Neural crest cell (in vitro differentiated cells): Measurements from ENCODE around the gene ATP11A. TPM values are rescaled to one million over a fixed set of nuclear protein-coding genes. Genes with fewer than 3 reads are reported as not detected.

Experiments
- DNase-seq: peaks from one replicate; pipeline ENCODE4 v3.0.0; 2021; ENCODE audit warnings: low read depth, mixed read lengths, low spot score
- H3K27ac Mint-ChIP-seq: one replicate; pipeline ENCODE4 v1.8.0; 2021; ENCODE audit warnings: mild to moderate bottlenecking, mixed read lengths; ENCODE audit not compliant: unreplicated experiment
- H3K27me3 Mint-ChIP-seq: 2 replicates; pipeline ENCODE4 v1.8.0; 2021; ENCODE audit warnings: low read depth, mild to moderate bottlenecking, mixed read lengths
- H3K36me3 Mint-ChIP-seq: 2 replicates; pipeline ENCODE4 v1.8.0; 2021; ENCODE audit warnings: low read depth, mild to moderate bottlenecking, mixed read lengths
- H3K4me1 Mint-ChIP-seq: 2 replicates; pipeline ENCODE4 v1.8.0; 2021; ENCODE audit warnings: mixed read lengths
- H3K4me3 Mint-ChIP-seq: one replicate; pipeline ENCODE4 v1.8.0; 2021; ENCODE audit warnings: mild to moderate bottlenecking, mixed read lengths
- H3K9me3 Mint-ChIP-seq: 2 replicates; pipeline ENCODE4 v1.8.0; 2021; ENCODE audit warnings: mixed read lengths
- CTCF ChIP-seq: fragments of 200-600 bp; sonication (generic); conservative IDR thresholded peaks from 2 replicates; pipeline ENCODE4 v1.5.0; 2021; ENCODE audit warnings: antibody characterized with exemption, mild to moderate bottlenecking
- total RNA-seq: library from RNA; stranded (reverse); gene quantifications from 2 replicates; pipeline ENCODE4 v1.2.1, GENCODE V29; 2021

Gene ATP11A
- total RNA-seq, 1 donor from 2014 or later, result 97.4 TPM

GRCh38 chr13:112831196-112831595, 141.4 kb downstream of the ATP11A start:
- H3K9me3 Mint-ChIP-seq, result no peaks in the 10 kb centered on the region
- no peak overlapping the region for H3K4me3 Mint-ChIP-seq
- peaks cover 46% of the 10 kb centered on the region for H3K36me3 Mint-ChIP-seq
- H3K27me3 Mint-ChIP-seq, result no peaks in the 10 kb centered on the region
- TF ChIP-seq CTCF, result no peak
- H3K4me1 Mint-ChIP-seq, result no peaks in the 10 kb centered on the region
- no peak overlapping the region for H3K27ac Mint-ChIP-seq
- no peak for DNase-seq

DNA sequence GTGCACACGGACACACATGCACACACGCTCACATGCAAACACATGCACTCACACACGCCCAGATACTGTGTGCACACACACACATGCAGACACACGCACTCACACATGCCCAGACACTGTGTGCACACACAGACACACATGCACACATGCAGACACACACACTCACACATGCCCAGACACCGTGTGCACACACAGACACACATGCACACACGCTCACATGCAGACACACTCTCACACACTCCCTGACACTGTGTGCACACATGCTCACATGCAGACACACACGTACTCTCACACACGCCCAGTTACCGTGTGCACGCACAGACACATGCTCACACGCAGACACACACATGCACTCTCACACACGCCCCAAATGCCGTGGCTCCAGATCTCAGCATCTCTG, 142.0 kb downstream of the ATP11A start:
- Mint-ChIP-seq H3K36me3 (peaks cover 41% of the 10 kb centered on the region), H3K4me3 (no peak overlapping the region), H3K4me1 (no peaks in the 10 kb centered on the region), H3K9me3 (no peaks in the 10 kb centered on the region), H3K27ac (peak overlapping the region; percentile 44), H3K27me3 (no peaks in the 10 kb centered on the region)
- no peak for TF ChIP-seq CTCF
- no peak for DNase-seq

- Mint-ChIP-seq H3K27me3 (no peaks in the 10 kb centered on the region), H3K27ac (no peak overlapping the region), H3K9me3 (no peaks in the 10 kb centered on the region), H3K4me1 (no peaks in the 10 kb centered on the region), H3K4me3 (no peak overlapping the region), H3K36me3 (peaks cover 39% of the 10 kb centered on the region)
- no peak for TF ChIP-seq CTCF
- DNase-seq, result no peak
Observed at GRCh38 chr13:112832811-112833210, 143.0 kb downstream of the ATP11A start.

GRCh38 chr13:112833551-112834257, 143.9 kb downstream of the ATP11A start:
- Mint-ChIP-seq H3K27ac (peak overlapping the region; percentile 67), H3K9me3 (no peaks in the 10 kb centered on the region), H3K36me3 (peaks cover 35% of the 10 kb centered on the region), H3K27me3 (no peaks in the 10 kb centered on the region), H3K4me3 (no peak overlapping the region), H3K4me1 (no peaks in the 10 kb centered on the region)
- no peak for TF ChIP-seq CTCF
- no peak for DNase-seq

DNA sequence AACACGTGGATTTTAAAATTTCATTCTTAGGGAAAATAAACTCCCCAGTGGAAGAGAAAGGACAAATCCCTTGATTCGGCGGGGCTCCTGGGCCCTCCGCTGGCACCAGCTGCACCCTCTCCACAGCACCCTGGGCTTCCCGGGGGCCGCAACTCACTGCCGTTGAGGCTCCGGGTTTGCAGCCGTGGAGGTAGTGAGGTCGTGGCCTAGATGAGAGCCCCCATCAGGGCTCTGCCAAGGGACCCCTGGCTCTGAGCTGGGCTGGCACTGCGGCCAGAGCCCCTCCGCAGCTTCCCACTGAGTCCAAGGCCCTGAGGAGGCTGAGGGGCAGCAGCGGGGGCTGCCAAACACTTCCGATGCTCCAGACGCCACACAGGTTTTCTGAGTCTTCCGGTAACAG, 145.5 kb downstream of the ATP11A start:
- no peak for TF ChIP-seq CTCF
- no peaks in the 10 kb centered on the region for H3K9me3 Mint-ChIP-seq
- H3K4me3 Mint-ChIP-seq, result no peak overlapping the region
- no peak overlapping the region for H3K27ac Mint-ChIP-seq
- no peak for DNase-seq
- peaks cover 38% of the 10 kb centered on the region for H3K36me3 Mint-ChIP-seq
- no peaks in the 10 kb centered on the region for H3K4me1 Mint-ChIP-seq
- no peaks in the 10 kb centered on the region for H3K27me3 Mint-ChIP-seq
